Upper lobe of left lung (tissue), 6 donors: ENCODE measurements around the gene TM4SF18. TPM values are rescaled to one million over a fixed set of nuclear protein-coding genes. Genes with fewer than 3 reads are reported as not detected.

ENCODE experiments used
- ATAC-seq, 2 donors: fragments of 200-7000 bp; cut with Tn5 transposase; one replicate each; pipeline ENCODE4 v1.9.1; 2022; ENCODE audit warnings: mild to moderate bottlenecking in 2 of 2, moderate library complexity in 2 of 2; ENCODE audit not compliant: low FRiP score in 2 of 2
- DNase-seq, 2 donors: peaks; one replicate each; pipeline ENCODE4 v3.0.0-alpha.2; 2019 to 2020
- H3K27ac ChIP-seq, 4 donors: fragments of 200-600 bp; sonication (generic); one replicate each; pipeline ENCODE4 v1.5.1; 2016 to 2019
- H3K27me3 ChIP-seq, 4 donors: fragments of 200-600 bp; sonication (generic); one replicate each; pipeline ENCODE4 v1.5.1; 2017 to 2019
- H3K36me3 ChIP-seq, 4 donors: fragments of 200-600 bp; sonication (generic); one replicate each; pipeline ENCODE4 v1.5.1; 2016 to 2019
- H3K4me1 ChIP-seq, 4 donors: fragments of 200-600 bp; sonication (generic); one replicate each; pipeline ENCODE4 v1.5.1; 2018 to 2019
- H3K4me3 ChIP-seq, 4 donors: fragments of 200-600 bp; sonication (generic); one replicate each; pipeline ENCODE4 v1.5.1; 2017 to 2019; ENCODE audit warnings: mild to moderate bottlenecking in 2 of 4, moderate library complexity in 1 of 4
- H3K9me3 ChIP-seq, 4 donors: fragments of 200-600 bp; sonication (generic); one replicate each; pipeline ENCODE4 v1.5.1; 2018 to 2019
- CTCF ChIP-seq, 6 experiments: fragments of 450-650 bp in 4 of 6; fragments of 200-600 bp in 2 of 6; sonication (generic) in 2 of 6; IDR thresholded peaks; one replicate each; pipeline ENCODE4 v1.5.1; 2016 to 2019; ENCODE audit warnings: antibody characterized with exemption in 6 of 6
- EP300 ChIP-seq, 4 donors: sonication (generic); formaldehyde crosslinking; IDR thresholded peaks; one replicate each; pipeline ENCODE4 v1.5.1; 2017; ENCODE audit warnings: antibody characterized with exemption in 4 of 4, control low read depth in 2 of 4
- POLR2A ChIP-seq, 4 donors: fragments of 450-650 bp; IDR thresholded peaks; one replicate each; pipeline ENCODE4 v1.5.1; 2016 to 2017; ENCODE audit warnings: antibody characterized with exemption in 4 of 4, mild to moderate bottlenecking in 2 of 4
- POLR2AphosphoS5 ChIP-seq, 2 donors: sonication (generic); formaldehyde crosslinking; IDR thresholded peaks; one replicate each; pipeline ENCODE4 v1.5.1; 2017; ENCODE audit warnings: antibody characterized with exemption in 2 of 2
- WGBS, 2 donors: methylation state at CpG; one replicate each; pipeline ENCODE4 v1.1.5; 2017 to 2018; 5-methylcytosine and 5-hydroxymethylcytosine counted together
- total RNA-seq, 6 donors: library from RNA; depleted of rRNA in 4 of 6; stranded (reverse); fragments of >200 nt in 4 of 6; gene quantifications; one replicate each; pipeline versions ENCODE4 v1.1.0 to v1.2.1, GENCODE V29; 2016 to 2021
- donor health status: DM: no; HTN: no; CAD: no; lungs with moderate emphysema.
- donor health status: DM: no; HTN: yes; CAD: no; lungs with severe emphysema.

The TM4SF18 gene
- total RNA-seq, 6 donors from 2014 or later: 0.55 to 16.6 (median 2.5) TPM

GRCh38 chr3:149371001-149371722 lies 37.7 kb upstream of the TM4SF18 start:
- Histone ChIP-seq H3K4me3 (no peak overlapping the region), H3K27ac (peak overlapping the region; percentile 32 to 68 (median 39))

GRCh38 chr3:149369991-149370866 lies 36.8 kb upstream of the TM4SF18 start:
- H3K27ac ChIP-seq: peak overlapping the region; percentile 32 to 68 (median 48)
- peaks cover 0 to 47% (median 3%) of the 10 kb centered on the region in 4 donors for H3K36me3 ChIP-seq
- ATAC-seq (no peak), DNase-seq (no peak)
- no peaks in the 10 kb centered on the region for H3K9me3 ChIP-seq
- no peaks in the 10 kb centered on the region for H3K27me3 ChIP-seq
- H3K4me3 ChIP-seq: peak overlapping the region in 1 of 4 donors; percentile 3
- WGBS, 2 donors: 59 to 72% methylated on average over 3 of the region's 3 CpGs
- H3K4me1 ChIP-seq: peaks cover 34 to 68% (median 47%) of the 10 kb centered on the region in 4 donors
- TF ChIP-seq EP300 (IDR thresholded peaks at IDR 0.05): no peak
- no peak for TF ChIP-seq POLR2A (IDR thresholded peaks at IDR 0.05)
- TF ChIP-seq CTCF (IDR thresholded peaks at IDR 0.05): no peak
- TF ChIP-seq POLR2AphosphoS5 (IDR thresholded peaks at IDR 0.05): no peak

More at GRCh38 chr3:149371001-149371722, 37.7 kb upstream of the TM4SF18 start:
- ATAC-seq (no peak), DNase-seq (no peak)
- H3K36me3 ChIP-seq: peaks cover 0 to 47% (median 3%) of the 10 kb centered on the region in 4 donors
- WGBS, 2 donors: 37 to 47% methylated on average over 7 of the region's 7 CpGs
- peak in 2 of 4 donors; percentile 3 to 5 for TF ChIP-seq EP300 (IDR thresholded peaks at IDR 0.05)
- no peak for TF ChIP-seq POLR2A (IDR thresholded peaks at IDR 0.05)
- no peak for TF ChIP-seq POLR2AphosphoS5 (IDR thresholded peaks at IDR 0.05)
- TF ChIP-seq CTCF (IDR thresholded peaks at IDR 0.05): no peak
- H3K4me1 ChIP-seq: peaks cover 34 to 72% (median 49%) of the 10 kb centered on the region in 4 donors
- H3K27me3 ChIP-seq: no peaks in the 10 kb centered on the region
- H3K9me3 ChIP-seq: no peaks in the 10 kb centered on the region

GRCh38 chr3:149368674-149369497 lies 35.5 kb upstream of the TM4SF18 start:
- DNase-seq: no peak
- H3K4me1 ChIP-seq: peaks cover 23 to 55% (median 37%) of the 10 kb centered on the region in 4 donors
- WGBS, 2 donors: 71 to 72% methylated on average over 6 of the region's 6 CpGs
- H3K4me3 ChIP-seq: no peak overlapping the region
- H3K9me3 ChIP-seq: no peaks in the 10 kb centered on the region
- no peaks in the 10 kb centered on the region for H3K27me3 ChIP-seq
- TF ChIP-seq EP300 (IDR thresholded peaks at IDR 0.05): no peak
- no peak for TF ChIP-seq POLR2AphosphoS5 (IDR thresholded peaks at IDR 0.05)
- no peak for TF ChIP-seq POLR2A (IDR thresholded peaks at IDR 0.05)
- TF ChIP-seq CTCF (IDR thresholded peaks at IDR 0.05): no peak
- H3K27ac ChIP-seq: peak overlapping the region in 3 of 4 donors; percentile 27 to 68 (median 54)
- ATAC-seq: no peak
- peaks cover 0 to 36% (median 3%) of the 10 kb centered on the region in 4 donors for H3K36me3 ChIP-seq

DNA sequence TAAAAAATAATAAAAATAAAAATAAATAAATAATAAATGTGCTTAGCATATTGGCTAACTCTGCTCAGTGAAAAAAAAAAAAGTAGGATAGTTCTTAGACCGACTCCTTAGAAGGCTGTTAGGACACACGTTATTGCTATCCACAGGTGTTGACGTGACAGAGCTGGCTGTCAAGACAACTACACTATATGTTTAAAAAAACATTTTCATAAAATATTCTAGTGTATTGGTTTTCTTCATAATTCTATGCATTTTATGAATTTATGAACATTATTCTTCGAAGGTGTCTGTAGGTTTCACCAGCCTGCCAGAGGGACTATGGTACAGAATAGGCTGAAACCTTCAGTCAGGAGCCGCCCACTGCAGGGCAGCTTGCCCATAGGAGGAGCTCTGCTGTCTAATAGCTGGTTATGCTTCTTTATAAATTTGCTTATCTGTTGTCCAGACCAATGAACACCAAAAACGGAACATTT lies 34.8 kb upstream of the TM4SF18 start:
- no peaks in the 10 kb centered on the region for H3K9me3 ChIP-seq
- TF ChIP-seq CTCF (IDR thresholded peaks at IDR 0.05) (no peak), POLR2A (IDR thresholded peaks at IDR 0.05) (no peak), POLR2AphosphoS5 (IDR thresholded peaks at IDR 0.05) (no peak), EP300 (IDR thresholded peaks at IDR 0.05) (no peak)
- 90 to 91% methylated on average over 6 of the region's 6 CpGs for WGBS, 2 donors
- H3K36me3 ChIP-seq: peaks cover 0 to 33% (median 3%) of the 10 kb centered on the region in 4 donors
- no peak overlapping the region for H3K4me3 ChIP-seq
- peaks cover 17 to 48% (median 32%) of the 10 kb centered on the region in 4 donors for H3K4me1 ChIP-seq
- H3K27me3 ChIP-seq: no peaks in the 10 kb centered on the region
- peak overlapping the region in 2 of 4 donors; percentile 53 to 54 for H3K27ac ChIP-seq
- DNase-seq: no peak
- no peak for ATAC-seq
